Mucosa of stomach (tissue), 1 donor: ENCODE results near the gene SLC9C2.
"Not testable (repeated sequence)": the region's sequence is repeated elsewhere in the genome, so short reads cannot be mapped to it uniquely, and the experiment has no call there.

Experiments used
- H3K27me3 ChIP-seq: one replicate; pipeline ENCODE4 v1.7.0; 2013; ENCODE audit warnings: mild to moderate bottlenecking, low read length; ENCODE audit not compliant: control insufficient read depth, insufficient read depth
- H3K36me3 ChIP-seq: one replicate; pipeline ENCODE4 v1.7.0; 2013; ENCODE audit warnings: low read length; ENCODE audit not compliant: control insufficient read depth, insufficient read depth
- H3K4me1 ChIP-seq: one replicate; pipeline ENCODE4 v1.7.0; 2013; ENCODE audit warnings: mild to moderate bottlenecking, low read length; ENCODE audit not compliant: control insufficient read depth, insufficient read depth
- H3K4me3 ChIP-seq: one replicate; pipeline ENCODE4 v1.7.0; 2013; ENCODE audit warnings: low read length
- H3K9ac ChIP-seq: one replicate; pipeline ENCODE4 v1.7.0; 2013; ENCODE audit warnings: mild to moderate bottlenecking, low read length, moderate library complexity
- H3K9me3 ChIP-seq: one replicate; pipeline ENCODE4 v1.7.0; 2013; ENCODE audit warnings: mild to moderate bottlenecking, low read length, moderate library complexity; ENCODE audit not compliant: control insufficient read depth
- donor health status: Pancreatic carcinoma.

The SLC9C2 gene

DNA sequence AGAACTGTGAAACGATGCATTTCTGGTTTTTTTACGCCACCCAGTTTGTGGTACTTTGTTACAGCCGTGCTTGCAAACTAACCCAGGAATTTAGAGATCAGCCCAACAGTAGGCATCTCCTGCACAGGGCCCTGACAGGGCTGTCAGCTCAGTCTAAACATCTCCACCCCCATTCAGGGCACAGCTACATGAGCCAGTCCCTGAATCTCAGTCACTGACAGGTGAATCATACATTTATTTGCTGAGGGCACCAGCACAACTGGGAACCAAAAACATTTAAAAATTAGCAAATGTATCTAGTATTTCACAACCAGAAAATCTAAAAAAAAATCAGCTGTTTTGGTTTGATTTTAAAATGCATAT is 95.0 kb downstream of the SLC9C2 start:
- Histone ChIP-seq H3K27me3 (no peaks in the 10 kb centered on the region), H3K4me1 (peaks cover 38% of the 10 kb centered on the region), H3K36me3 (no peaks in the 10 kb centered on the region), H3K9me3 (no peaks in the 10 kb centered on the region), H3K9ac (no peak overlapping the region), H3K4me3 (no peak overlapping the region)

DNA sequence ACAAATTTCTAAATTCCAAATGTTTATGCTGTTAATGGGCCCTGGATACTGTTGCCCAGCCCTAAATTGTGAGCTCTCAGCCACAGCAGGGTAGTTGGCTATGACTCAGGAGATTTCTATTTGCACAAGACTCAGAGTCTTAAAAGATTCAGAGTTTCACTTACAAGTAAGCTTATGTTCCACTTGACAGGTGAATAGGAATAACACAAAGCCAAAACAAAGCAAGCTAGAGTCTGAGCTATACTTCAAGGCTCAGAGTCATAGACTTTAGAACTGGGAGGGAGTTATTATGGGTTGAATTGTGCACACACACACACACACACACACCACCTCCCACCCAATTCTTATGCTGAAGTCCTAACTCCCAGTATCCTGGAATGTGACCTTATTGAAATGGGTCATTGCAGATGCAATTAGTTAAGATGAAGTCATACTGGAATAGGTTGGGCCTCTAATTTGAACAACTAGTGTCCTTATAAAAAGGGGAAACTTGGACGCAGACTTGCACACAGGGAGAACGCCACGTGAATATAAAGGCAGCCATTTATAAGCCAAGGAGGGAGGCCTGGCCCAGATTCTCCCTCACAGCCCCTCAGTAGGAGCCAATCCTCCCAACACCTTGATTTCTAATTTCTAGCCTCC is 95.5 kb downstream of the SLC9C2 start:
- no peak overlapping the region for H3K4me3 ChIP-seq
- no peak overlapping the region for H3K9ac ChIP-seq
- H3K4me1 ChIP-seq: peaks cover 39% of the 10 kb centered on the region
- H3K27me3 ChIP-seq: no peaks in the 10 kb centered on the region
- H3K36me3 ChIP-seq: no peaks in the 10 kb centered on the region
- H3K9me3 ChIP-seq: no peaks in the 10 kb centered on the region

DNA sequence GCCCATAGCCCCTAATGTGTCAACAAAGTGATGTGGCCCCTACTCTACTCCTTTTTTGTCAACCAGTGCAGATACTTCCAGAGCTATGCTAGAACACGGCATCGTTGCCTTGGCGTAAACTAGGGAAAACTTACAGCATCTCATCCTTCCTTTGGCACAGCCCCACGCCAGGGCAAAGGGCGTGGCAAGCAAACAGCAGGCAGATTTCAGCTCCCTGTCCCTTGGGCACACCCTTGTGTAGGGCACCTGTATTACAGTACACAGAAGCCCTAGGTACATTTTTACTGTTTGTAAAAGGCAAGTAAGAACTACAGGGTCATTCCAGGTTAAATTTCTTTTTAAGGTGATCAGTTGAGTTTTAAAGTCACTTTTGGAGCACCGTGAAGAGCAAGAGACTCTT is 96.4 kb downstream of the SLC9C2 start:
- Histone ChIP-seq H3K27me3 (no peaks in the 10 kb centered on the region), H3K36me3 (no peaks in the 10 kb centered on the region), H3K4me1 (peaks cover 45% of the 10 kb centered on the region), H3K4me3 (no peak overlapping the region), H3K9me3 (no peaks in the 10 kb centered on the region), H3K9ac (no peak overlapping the region)

DNA sequence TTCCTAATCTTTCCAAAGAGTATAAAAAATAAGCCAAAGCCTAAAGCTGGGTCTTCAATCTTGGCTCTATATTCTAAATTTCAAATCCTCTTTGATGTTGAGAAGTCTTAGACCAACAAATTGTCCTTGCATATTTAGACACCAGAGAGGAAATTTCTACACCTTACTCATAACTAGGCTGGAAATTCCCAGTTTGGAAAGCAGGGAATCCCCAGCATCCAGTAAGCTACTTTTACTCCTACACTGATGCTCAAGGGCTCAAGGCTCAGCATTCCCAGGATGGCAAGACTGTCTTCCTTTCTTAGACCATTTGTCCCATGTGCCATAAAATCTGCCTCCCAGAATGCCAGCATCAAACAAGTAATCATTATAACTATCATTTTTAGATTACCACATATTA is 97.5 kb downstream of the SLC9C2 start:
- Histone ChIP-seq H3K4me3 (no peak overlapping the region), H3K9ac (no peak overlapping the region), H3K9me3 (no peaks in the 10 kb centered on the region)

DNA sequence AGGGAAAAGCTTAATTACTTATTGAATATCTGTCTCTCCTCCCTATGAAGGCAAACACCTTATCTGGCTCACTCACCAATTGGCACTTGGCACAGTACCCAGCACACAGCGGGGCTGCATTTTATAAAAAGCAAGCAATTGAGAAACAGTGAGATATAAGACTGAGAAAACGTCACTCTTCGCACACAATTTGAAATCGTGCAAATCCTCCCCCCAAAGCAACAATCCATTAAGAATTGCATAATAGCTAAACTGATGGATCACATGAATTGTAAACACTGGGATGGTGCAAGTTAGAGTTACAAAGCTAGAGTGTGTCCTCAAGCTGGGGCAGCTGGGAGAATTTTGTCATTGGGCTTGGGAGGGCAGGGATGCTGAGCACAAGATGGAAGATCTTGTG is 98.6 kb downstream of the SLC9C2 start:
- Histone ChIP-seq H3K9me3 (no peaks in the 10 kb centered on the region), H3K27me3 (no peaks in the 10 kb centered on the region), H3K4me1 (peaks cover 45% of the 10 kb centered on the region), H3K9ac (no peak overlapping the region), H3K4me3 (no peak overlapping the region), H3K36me3 (no peaks in the 10 kb centered on the region)

More for the DNA sequence above, 97.5 kb downstream of the SLC9C2 start:
- peaks cover 45% of the 10 kb centered on the region for H3K4me1 ChIP-seq
- H3K36me3 ChIP-seq: no peaks in the 10 kb centered on the region
- no peaks in the 10 kb centered on the region for H3K27me3 ChIP-seq

DNA sequence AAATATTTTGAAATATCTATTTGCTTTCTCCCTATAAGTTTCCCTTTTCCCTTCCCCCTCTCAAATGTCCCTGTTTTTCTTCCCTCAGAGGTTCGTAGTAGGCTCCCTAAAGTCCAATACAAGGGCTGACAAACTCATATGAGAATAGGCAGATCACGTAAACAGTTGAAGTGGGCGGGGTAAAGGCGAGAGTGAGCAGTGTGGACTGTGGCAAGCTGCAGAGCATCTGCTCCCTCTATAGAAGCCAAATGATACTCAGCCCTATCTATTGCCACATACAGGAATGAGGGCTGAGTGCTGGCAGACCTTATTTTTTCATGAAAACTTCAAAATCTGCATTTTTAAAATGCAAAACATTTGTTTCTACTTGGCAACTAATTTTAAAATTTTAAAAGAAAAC is 99.5 kb downstream of the SLC9C2 start:
- Histone ChIP-seq H3K4me3 (no peak overlapping the region), H3K27me3 (no peaks in the 10 kb centered on the region), H3K9me3 (no peaks in the 10 kb centered on the region), H3K36me3 (no peaks in the 10 kb centered on the region), H3K4me1 (peaks cover 45% of the 10 kb centered on the region), H3K9ac (no peak overlapping the region)

DNA sequence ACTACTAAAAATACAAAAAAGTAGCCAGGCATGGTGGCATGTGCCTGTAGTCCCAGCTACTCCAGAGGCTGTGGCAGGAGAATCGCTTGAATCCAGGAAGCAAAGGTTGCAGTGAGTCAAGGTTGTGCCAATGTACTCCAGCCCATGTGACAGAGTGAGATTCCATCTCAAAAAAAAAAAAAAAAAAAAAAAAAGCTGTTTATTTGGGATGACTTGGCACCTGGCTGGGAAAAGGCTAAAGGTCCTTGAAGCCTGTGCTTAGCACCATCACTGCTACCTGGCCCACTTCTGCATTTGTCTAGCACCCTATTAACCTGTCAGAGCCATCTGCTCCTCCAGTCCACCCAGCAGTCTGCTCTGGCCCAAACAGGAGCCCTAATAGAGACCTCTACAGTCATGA is 100.8 kb downstream of the SLC9C2 start:
- Histone ChIP-seq H3K36me3 (no peaks in the 10 kb centered on the region), H3K4me3 (no peak overlapping the region), H3K9ac (no peak overlapping the region), H3K9me3 (no peaks in the 10 kb centered on the region), H3K27me3 (no peaks in the 10 kb centered on the region), H3K4me1 (peaks cover 38% of the 10 kb centered on the region)

DNA sequence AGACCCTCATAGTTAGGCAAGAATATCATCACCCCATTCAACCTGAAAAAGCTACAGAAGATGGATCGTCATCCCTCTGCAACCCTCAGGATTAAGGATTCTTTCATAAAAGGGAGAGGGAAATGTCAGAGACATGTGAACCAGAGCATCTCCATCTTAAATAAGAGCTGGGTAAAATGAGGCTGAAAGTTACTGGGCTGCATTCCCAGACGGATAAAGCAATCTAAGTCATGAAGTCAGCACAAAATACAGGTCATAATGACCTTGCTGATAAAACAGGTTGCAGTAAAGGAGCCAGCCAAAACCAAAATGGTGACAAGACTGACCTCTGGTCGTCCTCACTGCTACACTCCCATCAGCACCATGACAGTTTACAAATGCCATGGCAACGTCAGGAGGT is 103.1 kb downstream of the SLC9C2 start:
- H3K9me3 ChIP-seq: no peaks in the 10 kb centered on the region
- no peak overlapping the region for H3K9ac ChIP-seq
- H3K36me3 ChIP-seq: no peaks in the 10 kb centered on the region
- peaks cover 23% of the 10 kb centered on the region for H3K4me1 ChIP-seq
- H3K27me3 ChIP-seq: no peaks in the 10 kb centered on the region
- no peak overlapping the region for H3K4me3 ChIP-seq

DNA sequence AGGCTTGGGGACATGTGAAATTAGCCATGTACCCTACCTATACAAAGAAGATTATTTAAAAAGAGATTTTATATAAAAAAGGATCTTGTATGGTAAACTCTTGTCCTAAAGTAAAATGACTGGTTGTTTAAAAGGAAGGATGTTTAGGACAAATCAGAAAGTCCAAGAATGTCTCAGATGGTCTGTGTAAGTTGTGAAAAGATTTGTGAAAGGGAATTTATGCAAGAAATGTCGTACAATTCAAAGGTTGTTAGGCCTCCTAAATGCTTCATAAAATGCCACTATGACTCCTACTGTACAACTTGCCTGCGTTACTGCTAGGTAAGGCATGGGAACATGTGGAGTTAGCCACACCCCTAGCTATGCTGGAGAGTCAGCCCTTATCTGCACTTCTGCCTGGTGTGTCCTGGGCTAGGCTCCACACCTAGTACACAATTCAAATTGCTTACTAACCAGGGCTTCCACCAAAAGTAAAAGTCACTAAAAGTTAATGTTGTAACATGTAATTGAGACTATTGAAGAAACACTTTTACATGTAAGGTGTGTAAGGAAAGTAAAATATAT is 106.0 kb downstream of the SLC9C2 start:
- Histone ChIP-seq H3K27me3 (no peaks in the 10 kb centered on the region), H3K36me3 (no peaks in the 10 kb centered on the region), H3K9me3 (no peaks in the 10 kb centered on the region), H3K9ac (no peak overlapping the region), H3K4me3 (no peak overlapping the region), H3K4me1 (peaks cover 3% of the 10 kb centered on the region)

DNA sequence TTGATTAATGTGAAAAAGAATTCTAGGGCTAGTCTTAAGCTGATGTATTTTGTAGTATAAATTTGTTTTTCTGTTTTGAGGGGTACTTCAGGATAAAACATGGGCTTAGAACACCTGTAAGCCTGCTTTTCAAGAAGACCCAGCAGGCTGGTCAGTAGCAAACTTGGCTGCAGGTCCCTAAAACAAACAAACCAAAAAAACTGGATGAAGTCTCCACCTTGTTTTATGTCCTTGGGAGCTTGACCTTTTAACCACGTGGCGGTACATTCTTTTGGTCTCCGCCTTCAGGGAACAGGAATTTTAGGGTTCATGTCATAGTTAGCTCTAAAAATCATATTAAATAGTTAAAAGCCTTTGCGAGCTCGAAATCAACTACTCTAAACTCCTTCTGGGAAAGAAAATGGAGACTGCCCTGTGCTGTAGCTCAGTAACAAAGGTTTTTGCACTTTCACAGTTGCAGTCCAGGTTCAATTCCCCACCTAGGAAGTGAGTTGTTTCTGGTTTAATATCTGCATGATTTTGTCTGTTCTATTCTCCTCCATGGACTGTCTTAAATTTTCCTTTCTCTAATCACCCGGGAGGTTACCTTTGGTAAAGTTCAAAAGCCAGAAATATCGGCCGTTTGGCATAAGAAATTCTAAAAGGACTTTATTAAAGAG is 107.1 kb downstream of the SLC9C2 start:
- Histone ChIP-seq H3K9ac (no peak overlapping the region), H3K27me3 (no peaks in the 10 kb centered on the region), H3K4me3 (no peak overlapping the region), H3K9me3 (no peaks in the 10 kb centered on the region), H3K4me1 (no peaks in the 10 kb centered on the region), H3K36me3 (no peaks in the 10 kb centered on the region)

DNA sequence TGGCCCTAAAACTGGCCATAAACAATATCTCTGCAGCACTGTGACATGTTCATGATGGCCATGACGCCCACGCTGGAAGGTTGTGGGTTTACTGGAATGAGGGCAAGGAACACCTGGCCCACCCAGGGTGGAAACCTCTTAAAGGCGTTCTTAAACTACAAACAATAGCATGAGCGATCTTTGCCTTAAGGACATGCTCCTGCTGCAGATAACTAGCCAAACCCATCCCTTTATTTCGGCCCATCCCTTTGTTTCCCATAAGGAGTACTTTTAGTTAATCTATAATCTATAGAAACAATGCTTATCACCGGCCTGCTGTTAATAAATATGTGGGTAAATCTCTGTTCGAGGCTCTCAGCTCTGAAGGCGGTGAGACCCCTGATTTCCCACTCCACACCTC is 109.7 kb downstream of the SLC9C2 start:
- not testable (repeated sequence) for H3K4me3 ChIP-seq, H3K27me3 ChIP-seq, H3K36me3 ChIP-seq, H3K4me1 ChIP-seq, H3K9me3 ChIP-seq, H3K9ac ChIP-seq

DNA sequence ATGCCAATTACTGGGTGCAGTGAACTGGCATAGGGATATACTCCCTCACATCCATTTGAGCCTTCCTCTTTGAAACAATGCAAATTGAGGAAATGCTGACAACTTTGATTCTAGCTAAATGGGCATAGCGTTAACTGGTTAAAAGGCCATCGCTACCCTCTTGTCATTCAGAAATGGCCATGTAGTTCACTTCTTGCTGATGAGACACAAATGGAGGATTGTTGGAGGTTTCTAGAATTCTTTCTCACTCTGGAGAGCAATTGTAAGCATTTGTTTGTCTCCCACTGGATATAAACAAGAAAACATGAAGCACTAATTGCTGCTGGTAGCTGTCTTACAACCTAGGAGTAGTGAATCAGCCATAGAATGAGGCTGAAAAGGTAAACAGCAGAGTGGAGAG is 111.4 kb downstream of the SLC9C2 start:
- H3K9ac ChIP-seq: no peak overlapping the region
- no peaks in the 10 kb centered on the region for H3K9me3 ChIP-seq
- H3K4me3 ChIP-seq: no peak overlapping the region
- no peaks in the 10 kb centered on the region for H3K4me1 ChIP-seq
- H3K36me3 ChIP-seq: peaks cover 8% of the 10 kb centered on the region
- H3K27me3 ChIP-seq: no peaks in the 10 kb centered on the region
